HCT116 (cell line): Measurements from ENCODE around the gene CFI. TPM values are rescaled to one million over a fixed set of nuclear protein-coding genes. Genes with fewer than 3 reads are reported as not detected.

Experiments
- ATAC-seq: fragments of 200-7000 bp; cut with Tn5 transposase; 2 replicates; pipeline ENCODE4 v1.9.1; 2020; ENCODE audit warnings: mild to moderate bottlenecking, moderate library complexity
- BruUV-seq: library from RNA; stranded (reverse); fragments of 400-500 nt; replicated peaks from 2 replicates; lab custom pipeline; 2021; lab: Mats Ljungman, UMichigan
- CTCF ChIA-PET: fragments of 300-600 bp; sonication (Branson Sonifier 250); formaldehyde crosslinking; loops from one replicate; lab custom pipeline; 2021; ENCODE audit warnings: antibody characterized with exemption; lab: Charles Lee
- POLR2A ChIA-PET: fragments of 300-600, 350-600 bp; sonication (Branson Sonifier 250); formaldehyde crosslinking; loops from one replicate; lab custom pipeline; 2021; ENCODE audit warnings: antibody characterized with exemption; lab: Charles Lee
- RAD21 ChIA-PET, 2 experiments: fragments of 300-600 bp; sonication (Branson Sonifier 250); formaldehyde crosslinking; loops; one replicate each; lab custom pipeline; 2023; ENCODE audit warnings: low total read pairs in 2 of 2; ENCODE audit not compliant: uncharacterized antibody in 2 of 2, unreplicated experiment in 2 of 2, low non-redundant PET in 1 of 2; lab: Charles Lee
- DNase-seq: peaks from one replicate; pipeline ENCODE4 v3.0.0-alpha.2; 2010; ENCODE audit warnings: low read depth, low spot score
- H2AFZ ChIP-seq: fragments of 200-600 bp; shearing (Covaris generic), sonication (generic); 2 replicates; pipeline ENCODE4 v1.6.1; 2017; ENCODE audit warnings: low read depth, mixed run types, mixed read lengths, antibody characterized with exemption, low read length; ENCODE audit not compliant: poor library complexity, severe bottlenecking
- H3K27ac ChIP-seq: 2 replicates; pipeline ENCODE4 v1.5.1; 2012; ENCODE audit warnings: low read depth, low read length
- H3K27me3 ChIP-seq: fragments of 200-600 bp; sonication (generic); 2 replicates; pipeline ENCODE4 v1.6.1; 2016; ENCODE audit warnings: mixed run types, low read length, mixed read lengths; ENCODE audit not compliant: insufficient read depth
- H3K36me3 ChIP-seq, 2 experiments: fragments of 200-500 bp in 1 of 2; fragments of 200-600 bp in 1 of 2; sonication (Bioruptor generic) in 1 of 2; sonication (generic) in 1 of 2; 2 replicates each; pipeline versions ENCODE4 v1.5.1 to v1.6.1; 2014 to 2016; ENCODE audit warnings: low read length in 2 of 2, inconsistent platforms in 1 of 2, mixed read lengths in 1 of 2, mixed run types in 1 of 2; ENCODE audit not compliant: insufficient read depth in 2 of 2, control insufficient read depth in 1 of 2
- H3K4me1 ChIP-seq, 2 experiments: fragments of 200-600 bp in 1 of 2; sonication (generic) in 1 of 2; 2 replicates each; pipeline versions ENCODE4 v1.5.1 to v1.6.1; 2012 to 2017; ENCODE audit warnings: low read length in 2 of 2, inconsistent platforms in 1 of 2, mild to moderate bottlenecking in 1 of 2, mixed read lengths in 1 of 2, mixed run types in 1 of 2, moderate library complexity in 1 of 2; ENCODE audit not compliant: insufficient read depth in 2 of 2, control insufficient read depth in 1 of 2
- H3K4me2 ChIP-seq: fragments of 200-600 bp; sonication (generic); 2 replicates; pipeline ENCODE4 v1.6.1; 2017; ENCODE audit warnings: mixed run types, low read length, mixed read lengths
- H3K4me3 ChIP-seq, 2 experiments: fragments of 200-600 bp in 1 of 2; sonication (generic) in 1 of 2; replicated peaks in 1 of 2; 2 replicates each; pipeline ENCODE4 v1.5.1; 2011 to 2016; ENCODE audit warnings: low read length in 2 of 2, control low read depth in 1 of 2, low read depth in 1 of 2, mild to moderate bottlenecking in 1 of 2, mixed read lengths in 1 of 2, mixed run types in 1 of 2
- H3K79me2 ChIP-seq: fragments of 200-600 bp; sonication (generic); 2 replicates; pipeline ENCODE4 v1.6.1; 2017; ENCODE audit warnings: mild to moderate bottlenecking, mixed run types, low read length, moderate library complexity, mixed read lengths; ENCODE audit not compliant: insufficient read depth
- H3K9ac ChIP-seq: fragments of 200-600 bp; sonication (generic); 2 replicates; pipeline ENCODE4 v1.6.1; 2016; ENCODE audit warnings: low read length, mixed read lengths
- H3K9me2 ChIP-seq: fragments of 200-600 bp; sonication (generic), shearing (Covaris generic); 2 replicates; pipeline ENCODE4 v1.6.1; 2017; ENCODE audit warnings: mixed run types, mild to moderate bottlenecking, moderate library complexity; ENCODE audit not compliant: insufficient read depth
- H3K9me3 ChIP-seq, 2 experiments: fragments of 200-500 bp in 1 of 2; fragments of 200-600 bp in 1 of 2; sonication (Bioruptor generic) in 1 of 2; sonication (generic) in 1 of 2; 2 replicates each; pipeline ENCODE4 v1.6.1; 2014 to 2017; ENCODE audit warnings: low read length in 2 of 2, mixed read lengths in 2 of 2, inconsistent platforms in 1 of 2, low read depth in 1 of 2, mild to moderate bottlenecking in 1 of 2, mixed run types in 1 of 2, moderate library complexity in 1 of 2; ENCODE audit not compliant: control insufficient read depth in 1 of 2, insufficient read depth in 1 of 2
- H4K20me1 ChIP-seq: fragments of 200-600 bp; sonication (generic), shearing (Covaris generic); 2 replicates; pipeline ENCODE4 v1.6.1; 2017; ENCODE audit warnings: mixed run types, mild to moderate bottlenecking, moderate library complexity; ENCODE audit not compliant: insufficient read depth
- CBX3 ChIP-seq: IDR thresholded peaks from 2 replicates; pipeline ENCODE4 v1.6.1; 2012; ENCODE audit warnings: low read depth
- CEBPB ChIP-seq: IDR thresholded peaks from 2 replicates; pipeline ENCODE4 v1.6.1; 2012; ENCODE audit warnings: low read depth
- EZH2phosphoT487 ChIP-seq: fragments of 200-600 bp; IDR thresholded peaks from 2 replicates; pipeline ENCODE4 v1.6.1; 2018; ENCODE audit warnings: antibody characterized with exemption, borderline replicate concordance
- JUND ChIP-seq: IDR thresholded peaks from 2 replicates; pipeline ENCODE4 v1.6.1; 2012
- RAD21 ChIP-seq: IDR thresholded peaks from 2 replicates; pipeline ENCODE4 v1.6.1; 2012; ENCODE audit warnings: low read depth, mild to moderate bottlenecking
- SIN3A ChIP-seq: IDR thresholded peaks from 2 replicates; pipeline ENCODE4 v1.6.1; 2012; ENCODE audit warnings: low read depth
- SP1 ChIP-seq: IDR thresholded peaks from 2 replicates; pipeline ENCODE4 v1.6.1; 2012; ENCODE audit warnings: low read depth
- TCF7L2 ChIP-seq: IDR thresholded peaks from 2 replicates; pipeline ENCODE4 v1.7.0; 2011; ENCODE audit warnings: borderline replicate concordance, inconsistent platforms; ENCODE audit not compliant: insufficient read depth, insufficient read length; ENCODE audit errors: extremely low read depth
- YY1 ChIP-seq: IDR thresholded peaks from 2 replicates; pipeline ENCODE4 v1.6.1; 2011; ENCODE audit warnings: low read length, low read depth, moderate library complexity, mild to moderate bottlenecking; ENCODE audit not compliant: insufficient replicate concordance; ENCODE audit errors: extremely low read depth
- ZNF274 ChIP-seq: fragments of 200-500 bp; sonication (Bioruptor generic); IDR thresholded peaks from 2 replicates; pipeline ENCODE4 v1.6.1; 2014; ENCODE audit warnings: mild to moderate bottlenecking, low read depth, low read length, inconsistent platforms
- intact Hi-C: fragments of 100-400 bp; cut with micrococcal nuclease; formaldehyde crosslinking; loops from 2 replicates; pipeline ENCODE4 v1.10.0; 2022
- total RNA-seq: library from RNA; stranded (reverse); gene quantifications from one replicate; pipeline ENCODE4 v1.2.1, GENCODE V29; 2021; ENCODE audit not compliant: unreplicated experiment
- TF ChIP-seq, protein P1 (sequence below): IDR thresholded peaks from 2 replicates; pipeline ENCODE4 v1.6.1; 2012
- TF ChIP-seq, protein P2 (sequence below), 3 experiments: fragments of 200-600 bp in 1 of 3; sonication (generic) in 1 of 3; IDR thresholded peaks in 2 of 3; conservative IDR thresholded peaks in 1 of 3; 2 replicates each; pipeline ENCODE4 v1.5.1; 2012 to 2017; ENCODE audit warnings: low read depth in 2 of 3, low read length in 2 of 3, antibody characterized with exemption in 1 of 3, borderline replicate concordance in 1 of 3, control low read depth in 1 of 3, mild to moderate bottlenecking in 1 of 3, mixed read lengths in 1 of 3, mixed run types in 1 of 3, moderate library complexity in 1 of 3; ENCODE audit not compliant: insufficient read depth in 1 of 3

Gene CFI
- total RNA-seq, 1 experiment from 2014 or later: 0.84 TPM

DNA sequence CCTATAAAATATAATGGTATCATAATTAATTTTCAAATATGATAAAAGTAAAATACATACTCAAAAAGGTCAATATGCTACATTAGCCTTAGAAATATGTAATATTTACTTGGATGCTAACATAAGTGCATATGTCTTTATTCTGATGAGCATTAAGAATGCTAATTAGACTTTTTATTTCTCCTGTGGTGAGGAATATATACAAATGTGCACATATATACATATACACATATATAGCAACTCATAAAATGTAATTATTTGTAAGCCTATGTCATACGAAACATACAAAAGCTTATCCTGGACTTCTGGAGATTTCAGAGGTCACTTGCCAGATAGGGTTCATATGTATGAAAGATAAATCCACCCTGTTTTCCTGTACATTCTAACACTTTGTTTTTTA, 83.0 kb downstream of the CFI start:
- Histone ChIP-seq H3K9ac (no peak overlapping the region), H3K9me3 (no peaks in the 10 kb centered on the region), H3K4me2 (no peak overlapping the region), H3K27me3 (no peaks in the 10 kb centered on the region), H2AFZ (no peak overlapping the region), H3K36me3 (peaks cover 10 to 22% of the 10 kb centered on the region in 2 experiments), H4K20me1 (no peaks in the 10 kb centered on the region), H3K79me2 (peaks cover 45% of the 10 kb centered on the region), H3K4me1 (peaks cover 0 to 18% of the 10 kb centered on the region in 2 experiments; a peak in 2 of 4 replicates), H3K4me3 (no peak overlapping the region), H3K9me2 (no peaks in the 10 kb centered on the region), H3K27ac (no peak overlapping the region)
- TF ChIP-seq SP1 (no peak), SIN3A (no peak), JUND (no peak), ZNF274 (no peak), CBX3 (no peak), EZH2phosphoT487 (no peak)
- TF ChIP-seq, protein P1, sequence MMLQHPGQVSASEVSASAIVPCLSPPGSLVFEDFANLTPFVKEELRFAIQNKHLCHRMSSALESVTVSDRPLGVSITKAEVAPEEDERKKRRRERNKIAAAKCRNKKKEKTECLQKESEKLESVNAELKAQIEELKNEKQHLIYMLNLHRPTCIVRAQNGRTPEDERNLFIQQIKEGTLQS: no peak
- ATAC-seq (no peak), DNase-seq (no peak)
- no TSS peak for BruUV-seq
- POLR2A ChIA-PET: no interaction called here
- intact Hi-C loops: no loop called here
- RAD21 ChIA-PET: no interaction called here
- CTCF ChIA-PET: no interaction called here

DNA sequence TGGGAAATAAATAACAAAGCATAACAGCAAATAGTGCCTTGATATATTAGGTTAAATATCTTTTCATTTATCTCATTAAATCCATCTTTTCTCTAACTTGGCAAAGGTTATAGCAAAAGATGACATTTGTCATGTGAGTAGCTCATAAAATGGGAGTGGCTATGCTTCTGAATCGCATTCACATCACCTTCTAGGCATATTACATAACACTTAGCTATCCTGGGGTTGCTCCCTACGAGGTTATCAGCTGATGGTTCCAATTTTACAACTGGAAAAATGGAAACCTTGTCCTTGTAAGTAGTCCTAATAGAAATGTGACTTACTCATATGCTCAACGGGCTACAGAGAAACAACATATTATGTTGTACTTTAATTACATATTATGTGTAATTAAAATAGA, 88.3 kb downstream of the CFI start:
- Histone ChIP-seq H3K4me3 (no peak overlapping the region), H4K20me1 (no peaks in the 10 kb centered on the region), H3K36me3 (peaks cover 16 to 29% of the 10 kb centered on the region in 2 experiments), H3K27ac (no peak overlapping the region), H3K79me2 (peaks cover 8% of the 10 kb centered on the region; the same call in 1 of the 2 replicates), H3K9me2 (no peaks in the 10 kb centered on the region), H3K9ac (no peak overlapping the region), H3K4me2 (no peak overlapping the region), H2AFZ (no peak overlapping the region), H3K27me3 (no peaks in the 10 kb centered on the region), H3K4me1 (no peaks in the 10 kb centered on the region), H3K9me3 (no peaks in the 10 kb centered on the region)
- no TSS peak for BruUV-seq
- CTCF ChIA-PET: no interaction called here
- intact Hi-C loops: no loop called here
- no peak for ATAC-seq
- TF ChIP-seq, protein P2, sequence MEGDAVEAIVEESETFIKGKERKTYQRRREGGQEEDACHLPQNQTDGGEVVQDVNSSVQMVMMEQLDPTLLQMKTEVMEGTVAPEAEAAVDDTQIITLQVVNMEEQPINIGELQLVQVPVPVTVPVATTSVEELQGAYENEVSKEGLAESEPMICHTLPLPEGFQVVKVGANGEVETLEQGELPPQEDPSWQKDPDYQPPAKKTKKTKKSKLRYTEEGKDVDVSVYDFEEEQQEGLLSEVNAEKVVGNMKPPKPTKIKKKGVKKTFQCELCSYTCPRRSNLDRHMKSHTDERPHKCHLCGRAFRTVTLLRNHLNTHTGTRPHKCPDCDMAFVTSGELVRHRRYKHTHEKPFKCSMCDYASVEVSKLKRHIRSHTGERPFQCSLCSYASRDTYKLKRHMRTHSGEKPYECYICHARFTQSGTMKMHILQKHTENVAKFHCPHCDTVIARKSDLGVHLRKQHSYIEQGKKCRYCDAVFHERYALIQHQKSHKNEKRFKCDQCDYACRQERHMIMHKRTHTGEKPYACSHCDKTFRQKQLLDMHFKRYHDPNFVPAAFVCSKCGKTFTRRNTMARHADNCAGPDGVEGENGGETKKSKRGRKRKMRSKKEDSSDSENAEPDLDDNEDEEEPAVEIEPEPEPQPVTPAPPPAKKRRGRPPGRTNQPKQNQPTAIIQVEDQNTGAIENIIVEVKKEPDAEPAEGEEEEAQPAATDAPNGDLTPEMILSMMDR (IDR thresholded peaks at IDR 0.05 in 2 of 3, conservative IDR thresholded peaks at IDR 0.05 in 1 of 3; ENCODE audit: borderline replicate concordance in 1 of 3, insufficient read depth in 1 of 3, low read depth in 2 of 3, low read length in 2 of 3): no peak
- TF ChIP-seq CEBPB: no peak
- no peak for TF ChIP-seq YY1
- TF ChIP-seq RAD21: no peak
- TF ChIP-seq TCF7L2: no peak
- RAD21 ChIA-PET: no interaction called here
- POLR2A ChIA-PET: no interaction called here
- no peak for DNase-seq
